OCI-LY7 (cell line): ENCODE data around the gene VN1R4.

Source experiments
- CTCF ChIP-seq: fragments of 200-600 bp; sonication (generic); conservative IDR thresholded peaks from 2 replicates; pipeline ENCODE4 v1.5.1; 2014; ENCODE audit warnings: mild to moderate bottlenecking, antibody characterized with exemption, low read length, moderate library complexity, mixed read lengths
- EZH2phosphoT487 ChIP-seq: fragments of 200-600 bp; sonication (generic); IDR thresholded peaks from 2 replicates; pipeline ENCODE4 v1.6.1; 2018; ENCODE audit warnings: low read depth, borderline replicate concordance, mild to moderate bottlenecking, mixed run types, antibody characterized with exemption, low read length, moderate library complexity, mixed read lengths

GRCh38 chr19:53285087-53285486 lies 17.6 kb upstream of the VN1R4 start:
- no peak for TF ChIP-seq CTCF
- TF ChIP-seq EZH2phosphoT487, result no peak
